ENCODE measurements around the gene TUBB6. TPM values are rescaled to one million over a fixed set of nuclear protein-coding genes. Genes with fewer than 3 reads are reported as not detected.

TUBB6 gene
- total RNA-seq, 1 experiment from 2014 or later = 149 TPM

DNA sequence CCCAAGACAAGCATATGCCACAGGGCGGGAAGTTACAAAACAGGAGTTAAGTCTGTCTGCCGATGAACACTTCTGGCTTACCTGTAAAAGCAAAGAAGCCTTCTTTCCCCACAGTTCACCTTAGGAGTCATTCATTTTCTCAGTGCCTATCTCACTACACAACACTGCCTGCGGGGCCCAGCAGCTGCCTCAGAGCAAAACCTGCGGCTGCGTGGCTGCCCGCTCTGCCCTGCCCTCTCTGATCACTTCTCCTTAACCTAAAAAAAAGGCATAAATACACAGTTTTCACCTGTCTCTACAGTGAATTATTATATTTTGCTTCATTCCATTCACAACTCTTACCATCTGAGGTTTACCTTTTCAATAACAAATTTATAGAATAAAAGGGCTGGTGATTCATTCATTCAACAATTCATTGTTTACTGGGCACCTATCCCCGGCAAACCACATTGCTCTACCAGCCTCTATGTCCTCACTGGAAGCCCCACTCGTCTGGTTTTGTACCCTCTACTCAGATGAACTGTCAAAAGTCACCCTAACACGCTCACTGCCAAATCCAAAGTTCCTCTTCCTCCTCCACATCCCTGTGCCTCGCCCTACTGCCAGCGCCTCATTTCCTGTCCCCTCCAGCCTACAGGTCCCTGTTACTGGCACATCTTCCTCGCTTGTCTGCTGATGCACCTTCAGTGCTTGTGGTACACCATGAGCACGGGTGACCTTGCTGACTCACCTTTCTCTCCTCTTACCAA, 37.6 kb downstream of the TUBB6 start:
- no peak overlapping the region for H3K4me3 Mint-ChIP-seq (ENCODE audit: unreplicated experiment)
- no peak for DNase-seq
- H3K9me3 Mint-ChIP-seq (ENCODE audit: unreplicated experiment) = no peaks in the 10 kb centered on the region
- no peaks in the 10 kb centered on the region for H3K4me1 ChIP-seq
- no peaks in the 10 kb centered on the region for H3K4me1 Mint-ChIP-seq (ENCODE audit: low read depth, unreplicated experiment)
- H3K36me3 ChIP-seq (ENCODE audit: control insufficient read depth, insufficient read depth, low read length) = no peaks in the 10 kb centered on the region; the same call in 1 of the 2 replicates
- H3K36me3 Mint-ChIP-seq (ENCODE audit: insufficient read depth, unreplicated experiment) = peaks cover 73% of the 10 kb centered on the region
- no peak overlapping the region for H3K4me3 ChIP-seq (ENCODE audit: low read depth, low read length)
- no peaks in the 10 kb centered on the region for H3K27me3 ChIP-seq (replicated peaks; ENCODE audit: control insufficient read depth, insufficient read depth, low read length)
- TF ChIP-seq, protein P1, sequence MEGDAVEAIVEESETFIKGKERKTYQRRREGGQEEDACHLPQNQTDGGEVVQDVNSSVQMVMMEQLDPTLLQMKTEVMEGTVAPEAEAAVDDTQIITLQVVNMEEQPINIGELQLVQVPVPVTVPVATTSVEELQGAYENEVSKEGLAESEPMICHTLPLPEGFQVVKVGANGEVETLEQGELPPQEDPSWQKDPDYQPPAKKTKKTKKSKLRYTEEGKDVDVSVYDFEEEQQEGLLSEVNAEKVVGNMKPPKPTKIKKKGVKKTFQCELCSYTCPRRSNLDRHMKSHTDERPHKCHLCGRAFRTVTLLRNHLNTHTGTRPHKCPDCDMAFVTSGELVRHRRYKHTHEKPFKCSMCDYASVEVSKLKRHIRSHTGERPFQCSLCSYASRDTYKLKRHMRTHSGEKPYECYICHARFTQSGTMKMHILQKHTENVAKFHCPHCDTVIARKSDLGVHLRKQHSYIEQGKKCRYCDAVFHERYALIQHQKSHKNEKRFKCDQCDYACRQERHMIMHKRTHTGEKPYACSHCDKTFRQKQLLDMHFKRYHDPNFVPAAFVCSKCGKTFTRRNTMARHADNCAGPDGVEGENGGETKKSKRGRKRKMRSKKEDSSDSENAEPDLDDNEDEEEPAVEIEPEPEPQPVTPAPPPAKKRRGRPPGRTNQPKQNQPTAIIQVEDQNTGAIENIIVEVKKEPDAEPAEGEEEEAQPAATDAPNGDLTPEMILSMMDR (IDR thresholded peaks at IDR 0.05; ENCODE audit: insufficient read depth in 1 of 2, low read depth in 1 of 2, low read length in 1 of 2, severe bottlenecking in 1 of 2, unreplicated experiment in 1 of 2) = no peak
- CTCF ChIA-PET = no interaction called here
- POLR2A ChIA-PET = no interaction called here
- H3K9me3 ChIP-seq = no peaks in the 10 kb centered on the region
- BruUV-seq (replicated peaks) = no TSS peak
- H3K27me3 Mint-ChIP-seq (ENCODE audit: insufficient read depth, unreplicated experiment) = no peaks in the 10 kb centered on the region
- H3K27ac Mint-ChIP-seq (ENCODE audit: unreplicated experiment) = no peak overlapping the region
- intact Hi-C loops (cut with micrococcal nuclease; ENCODE audit: unreplicated experiment) = no loop called here

DNA sequence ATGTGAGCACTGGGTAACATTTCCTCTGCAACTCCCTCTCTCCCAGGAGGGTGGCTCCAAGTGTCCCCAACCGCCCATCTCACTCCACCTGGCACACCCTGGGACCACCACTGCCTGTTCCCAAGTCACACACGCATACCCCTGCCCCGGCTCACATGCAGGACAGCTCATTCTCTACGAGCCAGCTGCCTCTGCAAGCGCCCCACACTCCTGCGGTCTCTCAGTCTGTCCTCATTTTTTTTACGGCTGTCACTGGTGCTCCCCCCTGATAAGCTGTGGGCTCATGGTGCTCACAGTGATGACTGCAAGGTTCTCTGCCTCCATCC, 38.2 kb downstream of the TUBB6 start:
- no peak overlapping the region for H3K27ac Mint-ChIP-seq (ENCODE audit: unreplicated experiment)
- H3K27me3 Mint-ChIP-seq (ENCODE audit: insufficient read depth, unreplicated experiment) = no peaks in the 10 kb centered on the region
- H3K36me3 Mint-ChIP-seq (ENCODE audit: insufficient read depth, unreplicated experiment) = peaks cover 78% of the 10 kb centered on the region
- Histone ChIP-seq H3K36me3 (ENCODE audit: control insufficient read depth, insufficient read depth, low read length) (no peaks in the 10 kb centered on the region; the same call in 1 of the 2 replicates), H3K4me1 (no peaks in the 10 kb centered on the region), H3K4me3 (ENCODE audit: low read depth, low read length) (no peak overlapping the region), H3K9me3 (no peaks in the 10 kb centered on the region), H3K27me3 (replicated peaks; ENCODE audit: control insufficient read depth, insufficient read depth, low read length) (no peaks in the 10 kb centered on the region)
- TF ChIP-seq, protein P1 (IDR thresholded peaks at IDR 0.05; ENCODE audit: insufficient read depth in 1 of 2, low read depth in 1 of 2, low read length in 1 of 2, severe bottlenecking in 1 of 2, unreplicated experiment in 1 of 2) = no peak
- H3K4me1 Mint-ChIP-seq (ENCODE audit: low read depth, unreplicated experiment) = no peaks in the 10 kb centered on the region
- no peak for DNase-seq
- BruUV-seq (replicated peaks) = no TSS peak
- H3K9me3 Mint-ChIP-seq (ENCODE audit: unreplicated experiment) = no peaks in the 10 kb centered on the region
- POLR2A ChIA-PET = no interaction called here
- H3K4me3 Mint-ChIP-seq (ENCODE audit: unreplicated experiment) = no peak overlapping the region
- intact Hi-C loops (cut with micrococcal nuclease; ENCODE audit: unreplicated experiment) = no loop called here
- CTCF ChIA-PET = interaction anchor here (1.2 kb wide), 1 partner anchor 18 kb away, joined by 5 read pairs; no protein-coding TSS in a partner anchor

DNA sequence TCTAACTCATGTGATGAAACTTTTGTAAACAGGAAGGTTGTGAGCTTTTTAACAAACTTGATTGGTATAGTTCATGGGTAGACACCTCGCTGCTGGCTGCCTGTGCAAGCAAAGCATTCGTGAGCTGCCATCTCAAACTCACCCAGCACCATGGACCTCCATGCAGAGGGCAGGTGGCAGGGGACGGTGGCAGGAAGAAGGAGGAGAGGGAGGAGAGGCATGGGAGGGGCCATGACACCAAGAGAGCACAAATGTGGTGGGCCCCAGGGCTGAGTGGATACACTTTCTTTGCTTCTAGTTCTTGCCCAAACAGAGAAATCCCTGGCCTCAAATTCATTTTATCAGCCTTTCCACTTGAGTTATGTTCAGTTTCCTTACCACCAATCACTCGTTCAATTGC, 39.9 kb downstream of the TUBB6 start:
- H3K4me3 ChIP-seq (ENCODE audit: low read depth, low read length) = no peak overlapping the region
- CTCF ChIA-PET = interaction anchor here (0.8 kb wide), 1 partner anchor 13 kb away, joined by 3 read pairs; no protein-coding TSS in a partner anchor
- Mint-ChIP-seq H3K27ac (ENCODE audit: unreplicated experiment) (no peak overlapping the region), H3K36me3 (ENCODE audit: insufficient read depth, unreplicated experiment) (peaks cover 73% of the 10 kb centered on the region), H3K4me3 (ENCODE audit: unreplicated experiment) (no peak overlapping the region), H3K27me3 (ENCODE audit: insufficient read depth, unreplicated experiment) (no peaks in the 10 kb centered on the region), H3K9me3 (ENCODE audit: unreplicated experiment) (no peaks in the 10 kb centered on the region), H3K4me1 (ENCODE audit: low read depth, unreplicated experiment) (no peaks in the 10 kb centered on the region)
- intact Hi-C loops (cut with micrococcal nuclease; ENCODE audit: unreplicated experiment) = no loop called here
- no peaks in the 10 kb centered on the region for H3K4me1 ChIP-seq
- POLR2A ChIA-PET = interaction anchor here (0.6 to 1.2 kb wide), 2 partner anchors 29 to 536 kb away, joined by 3 to 4 read pairs; partner anchors contain the start of gene AFG3L2
- TF ChIP-seq, protein P1 (IDR thresholded peaks at IDR 0.05; ENCODE audit: insufficient read depth in 1 of 2, low read depth in 1 of 2, low read length in 1 of 2, severe bottlenecking in 1 of 2, unreplicated experiment in 1 of 2) = no peak
- no peak for DNase-seq
- H3K9me3 ChIP-seq = no peaks in the 10 kb centered on the region
- BruUV-seq (replicated peaks) = no TSS peak
- no peaks in the 10 kb centered on the region for H3K36me3 ChIP-seq (ENCODE audit: control insufficient read depth, insufficient read depth, low read length)
- H3K27me3 ChIP-seq (replicated peaks; ENCODE audit: control insufficient read depth, insufficient read depth, low read length) = no peaks in the 10 kb centered on the region
